HG03571 (cell line): ENCODE data around the gene KANSL1.

Source experiments
- ATAC-seq: cut with Tn5 transposase; IDR thresholded peaks from one replicate; pipeline ENCODE4 v1.9.1; 2021; ENCODE audit not compliant: unreplicated experiment

KANSL1 gene

DNA sequence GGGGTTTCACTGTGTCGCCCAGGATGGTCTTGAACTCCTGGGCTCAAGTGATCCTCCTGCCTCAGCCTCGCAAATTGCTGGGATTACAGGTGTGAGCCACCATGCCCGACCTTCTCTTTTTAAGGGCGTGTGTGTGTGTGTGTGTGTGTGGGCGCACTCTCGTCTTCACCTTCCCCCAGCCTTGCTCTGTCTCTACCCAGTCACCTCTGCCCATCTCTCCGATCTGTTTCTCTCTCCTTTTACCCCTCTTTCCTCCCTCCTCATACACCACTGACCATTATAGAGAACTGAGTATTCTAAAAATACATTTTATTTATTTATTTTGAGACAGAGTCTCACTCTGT lies 190.3 kb downstream of the KANSL1 start:
- ATAC-seq: no peak

DNA sequence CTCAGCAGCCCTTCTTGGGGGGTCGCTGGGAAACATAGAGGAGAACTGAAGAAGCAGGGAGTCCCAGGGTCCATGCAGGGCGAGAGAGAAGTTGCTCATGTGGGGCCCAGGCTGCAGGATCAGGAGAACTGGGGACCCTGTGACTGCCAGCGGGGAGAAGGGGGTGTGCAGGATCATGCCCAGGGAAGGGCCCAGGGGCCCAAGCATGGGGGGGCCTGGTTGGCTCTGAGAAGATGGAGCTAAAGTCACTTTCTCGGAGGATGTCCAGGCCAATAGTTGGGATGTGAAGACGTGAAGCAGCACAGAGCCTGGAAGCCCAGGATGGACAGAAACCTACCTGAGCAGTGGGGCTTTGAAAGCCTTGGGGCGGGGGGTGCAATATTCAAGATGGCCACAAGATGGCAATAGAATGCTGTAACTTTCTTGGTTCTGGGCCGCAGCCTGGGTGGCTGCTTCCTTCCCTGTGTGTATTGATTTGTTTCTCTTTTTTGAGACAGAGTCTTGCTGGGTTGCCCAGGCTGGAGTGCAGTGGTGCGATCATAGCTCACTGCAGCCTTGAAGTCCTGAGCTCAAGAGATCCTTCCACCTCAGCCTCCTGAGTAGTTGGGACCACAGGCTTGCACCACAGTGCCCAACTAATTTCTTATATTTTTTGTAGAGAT lies 190.8 kb downstream of the KANSL1 start:
- ATAC-seq: no peak

DNA sequence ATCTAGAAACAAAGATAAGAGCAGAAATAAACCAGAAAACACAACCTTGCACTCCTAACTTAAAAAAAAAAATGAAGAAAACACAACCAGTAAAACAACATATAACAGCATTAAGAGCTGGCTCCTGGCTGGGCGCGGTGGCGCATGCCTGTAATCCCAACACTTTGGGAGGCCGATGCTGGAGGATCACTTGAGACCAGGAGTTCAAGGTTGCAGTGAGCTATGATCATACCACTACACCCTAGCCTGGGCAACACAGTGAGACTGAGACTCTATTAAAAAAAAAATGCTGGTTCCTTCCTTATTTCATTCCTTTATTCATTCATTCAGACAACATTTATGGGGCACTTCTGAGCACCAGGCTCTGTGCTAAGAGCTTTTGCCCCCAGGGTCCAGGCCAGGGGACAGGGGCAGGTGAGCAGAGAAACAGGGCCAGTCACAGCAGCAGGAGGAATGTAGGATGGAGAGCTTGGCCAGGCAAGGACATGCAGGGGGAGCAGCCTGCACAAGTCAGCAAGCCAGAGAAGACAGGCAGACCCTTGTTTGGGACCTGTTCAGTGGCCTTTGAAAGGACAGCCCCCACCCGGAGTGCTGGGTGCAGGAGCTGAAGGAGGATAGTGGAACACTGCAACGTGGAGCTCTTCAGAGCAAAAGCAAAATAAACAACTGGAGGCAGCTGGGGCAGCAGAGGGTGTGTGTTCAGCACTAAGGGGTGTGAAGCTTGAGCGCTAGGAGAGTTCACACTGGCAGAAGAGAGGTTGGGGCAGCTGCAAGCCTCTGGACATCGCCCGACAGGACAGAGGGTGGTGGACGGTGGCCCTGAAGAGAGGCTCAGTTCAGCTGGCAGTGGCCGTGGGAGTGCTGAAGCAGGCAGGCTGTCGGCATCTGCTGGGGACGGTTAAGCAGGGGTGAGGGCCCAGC lies 191.6 kb downstream of the KANSL1 start:
- no peak for ATAC-seq

DNA sequence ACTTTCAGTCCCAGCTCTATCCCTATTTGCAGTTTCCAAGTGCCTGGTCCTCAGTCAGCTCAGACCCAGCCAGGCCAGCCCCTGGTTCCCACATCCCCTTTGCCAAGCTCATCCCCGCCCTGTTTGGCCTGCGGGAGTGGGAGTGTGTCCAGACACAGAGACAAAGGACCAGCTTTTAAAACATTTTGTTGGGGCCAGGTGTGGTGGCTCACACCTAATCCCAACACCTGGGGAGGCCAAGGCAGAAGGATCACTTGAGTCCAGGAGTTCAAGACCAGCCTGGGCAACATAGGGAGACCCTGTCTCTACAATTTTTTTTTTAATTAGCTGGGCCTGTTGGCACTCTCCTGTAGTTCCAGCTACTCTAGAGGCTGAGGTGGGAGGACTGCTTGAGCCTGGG lies 192.5 kb downstream of the KANSL1 start:
- ATAC-seq: no peak

DNA sequence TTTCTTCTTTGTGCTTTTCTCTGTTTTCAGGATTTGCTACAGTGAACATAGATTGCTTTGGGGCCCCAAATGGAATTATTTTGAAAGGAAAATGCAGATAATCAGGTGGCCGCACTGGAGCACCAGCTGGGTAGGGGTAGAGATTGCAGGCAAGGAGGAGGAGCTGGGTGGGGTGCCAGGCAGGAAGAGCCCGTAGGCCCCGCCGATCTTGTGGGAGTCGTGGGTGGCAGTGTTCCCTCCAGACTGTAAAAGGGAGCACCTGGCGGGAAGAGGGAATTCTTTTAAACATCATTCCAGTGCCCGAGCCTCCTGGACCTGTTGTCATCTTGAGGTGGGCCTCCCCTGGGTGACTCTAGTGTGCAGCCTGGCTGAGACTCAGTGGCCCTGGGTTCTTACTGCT lies 192.9 kb downstream of the KANSL1 start:
- ATAC-seq: no peak

DNA sequence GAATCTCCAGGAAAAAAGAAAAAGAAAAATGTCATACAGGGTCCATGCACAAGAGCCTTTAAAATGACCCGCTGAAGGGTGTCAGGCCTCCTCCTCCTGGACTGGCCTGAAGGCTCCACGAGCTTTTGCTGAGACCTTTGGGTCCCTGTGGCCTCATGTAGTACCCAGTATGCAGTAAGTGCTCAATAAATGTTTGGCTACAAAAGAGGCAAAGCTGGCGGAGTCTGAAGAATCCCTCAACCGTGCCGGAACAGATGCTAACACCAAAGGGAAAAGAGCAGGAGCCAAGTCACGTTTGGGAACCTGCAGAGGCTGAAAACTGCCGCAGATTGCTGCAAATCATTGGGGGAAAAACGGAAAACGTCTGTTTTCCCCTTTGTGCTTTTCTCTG lies 193.3 kb downstream of the KANSL1 start:
- ATAC-seq: no peak

DNA sequence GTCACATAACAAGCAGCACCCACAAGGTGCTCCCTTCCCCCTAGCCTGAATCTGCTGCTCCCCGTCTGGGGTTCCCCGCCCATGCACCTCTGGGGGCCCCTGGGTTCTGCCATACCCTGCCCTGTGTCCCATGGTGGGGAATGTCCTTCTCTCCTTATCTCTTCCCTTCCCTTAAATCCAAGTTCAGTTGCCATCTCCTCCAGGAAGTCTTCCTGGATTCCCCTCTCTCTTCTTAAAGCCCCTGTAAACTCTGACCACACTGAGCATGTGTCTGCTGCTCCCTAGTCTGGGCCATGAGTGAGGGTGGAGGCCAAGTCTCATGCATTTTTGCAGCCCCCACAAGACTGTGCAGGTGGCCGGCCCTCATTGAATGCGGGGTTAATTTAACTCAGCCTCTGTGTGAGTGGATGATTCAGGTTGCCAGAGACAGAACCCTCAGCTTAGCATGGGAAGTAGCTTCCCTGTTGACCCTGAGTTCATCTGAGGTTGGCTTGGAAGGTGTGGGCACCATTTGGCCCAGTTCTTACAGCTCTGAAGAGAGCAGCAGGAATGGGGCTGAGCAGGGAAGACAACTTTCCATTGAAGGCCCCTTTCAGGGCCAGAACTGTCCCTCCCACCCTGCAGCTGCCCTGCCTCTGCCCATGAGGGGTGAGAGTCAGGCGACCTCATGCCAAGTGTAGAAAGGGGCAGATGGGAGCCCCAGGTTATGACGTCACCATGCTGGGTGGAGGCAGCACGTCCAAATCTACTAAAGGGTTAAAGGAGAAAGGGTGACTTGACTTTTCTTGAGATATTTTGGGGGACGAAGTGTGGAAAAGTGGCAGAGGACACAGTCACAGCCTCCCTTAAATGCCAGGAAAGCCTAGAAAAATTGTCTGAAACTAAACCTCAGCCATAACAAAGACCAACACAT lies 194.0 kb downstream of the KANSL1 start, which contains the start of gene STH:
Gene STH (plus strand): TSS at position 264 of the 913 bp plus-strand sequence. CDS start 30 bp downstream, at position 294.
- ATAC-seq: no peak

DNA sequence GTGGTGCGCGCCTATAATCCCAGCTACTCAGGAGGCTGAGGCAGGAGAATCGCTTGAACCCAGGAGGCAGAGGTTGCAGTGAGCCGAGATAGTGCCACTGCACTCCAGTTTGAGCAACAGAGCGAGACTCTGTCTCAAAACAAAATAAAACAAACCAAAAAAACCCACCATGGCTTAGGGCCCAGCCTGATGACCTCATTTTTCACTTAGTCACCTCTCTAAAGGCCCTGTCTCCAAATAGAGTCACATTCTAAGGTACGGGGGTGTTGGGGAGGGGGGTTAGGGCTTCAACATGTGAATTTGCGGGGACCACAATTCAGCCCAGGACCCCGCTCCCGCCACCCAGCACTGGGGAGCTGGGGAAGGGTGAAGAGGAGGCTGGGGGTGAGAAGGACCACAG lies 195.6 kb downstream of the KANSL1 start:
- no peak for ATAC-seq

DNA sequence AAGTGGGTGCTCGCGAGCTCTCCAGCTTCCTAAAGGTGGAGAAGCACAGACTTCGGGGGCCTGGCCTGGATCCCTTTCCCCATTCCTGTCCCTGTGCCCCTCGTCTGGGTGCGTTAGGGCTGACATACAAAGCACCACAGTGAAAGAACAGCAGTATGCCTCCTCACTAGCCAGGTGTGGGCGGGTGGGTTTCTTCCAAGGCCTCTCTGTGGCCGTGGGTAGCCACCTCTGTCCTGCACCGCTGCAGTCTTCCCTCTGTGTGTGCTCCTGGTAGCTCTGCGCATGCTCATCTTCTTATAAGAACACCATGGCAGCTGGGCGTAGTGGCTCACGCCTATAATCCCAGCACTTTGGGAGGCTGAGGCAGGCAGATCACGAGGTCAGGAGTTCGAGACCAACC lies 196.1 kb downstream of the KANSL1 start:
- ATAC-seq: no peak

DNA sequence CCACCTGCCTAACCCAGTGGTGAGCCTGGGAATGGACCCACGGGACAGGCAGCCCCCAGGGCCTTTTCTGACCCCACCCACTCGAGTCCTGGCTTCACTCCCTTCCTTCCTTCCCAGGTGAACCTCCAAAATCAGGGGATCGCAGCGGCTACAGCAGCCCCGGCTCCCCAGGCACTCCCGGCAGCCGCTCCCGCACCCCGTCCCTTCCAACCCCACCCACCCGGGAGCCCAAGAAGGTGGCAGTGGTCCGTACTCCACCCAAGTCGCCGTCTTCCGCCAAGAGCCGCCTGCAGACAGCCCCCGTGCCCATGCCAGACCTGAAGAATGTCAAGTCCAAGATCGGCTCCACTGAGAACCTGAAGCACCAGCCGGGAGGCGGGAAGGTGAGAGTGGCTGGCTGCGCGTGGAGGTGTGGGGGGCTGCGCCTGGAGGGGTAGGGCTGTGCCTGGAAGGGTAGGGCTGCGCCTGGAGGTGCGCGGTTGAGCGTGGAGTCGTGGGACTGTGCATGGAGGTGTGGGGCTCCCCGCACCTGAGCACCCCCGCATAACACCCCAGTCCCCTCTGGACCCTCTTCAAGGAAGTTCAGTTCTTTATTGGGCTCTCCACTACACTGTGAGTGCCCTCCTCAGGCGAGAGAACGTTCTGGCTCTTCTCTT lies 196.8 kb downstream of the KANSL1 start:
- no peak for ATAC-seq

DNA sequence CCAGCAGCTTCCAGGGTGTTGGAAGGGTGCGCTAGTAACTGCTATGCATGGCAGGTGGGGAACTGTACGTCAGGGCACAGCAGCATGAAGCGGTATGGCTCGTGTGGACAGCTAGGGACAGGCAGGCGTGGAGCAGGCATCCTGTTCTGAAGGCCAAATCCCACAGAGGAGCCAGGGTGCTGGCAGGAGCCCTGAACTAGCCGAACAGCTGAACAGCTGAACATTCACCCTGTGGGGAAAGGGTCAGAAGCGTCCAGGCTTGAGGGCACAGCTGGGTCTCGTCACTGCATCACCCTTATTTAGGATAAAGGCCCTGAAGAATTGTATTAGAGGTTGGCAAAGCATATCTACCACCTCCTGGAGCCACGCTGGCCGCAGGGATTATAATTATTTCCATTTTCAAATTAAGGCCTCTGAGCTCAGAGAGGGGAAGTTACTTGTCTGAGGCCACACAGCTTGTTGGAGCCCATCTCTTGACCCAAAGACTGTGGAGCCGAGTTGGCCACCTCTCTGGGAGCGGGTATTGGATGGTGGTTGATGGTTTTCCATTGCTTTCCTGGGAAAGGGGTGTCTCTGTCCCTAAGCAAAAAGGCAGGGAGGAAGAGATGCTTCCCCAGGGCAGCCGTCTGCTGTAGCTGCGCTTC lies 197.5 kb downstream of the KANSL1 start:
- ATAC-seq: no peak

DNA sequence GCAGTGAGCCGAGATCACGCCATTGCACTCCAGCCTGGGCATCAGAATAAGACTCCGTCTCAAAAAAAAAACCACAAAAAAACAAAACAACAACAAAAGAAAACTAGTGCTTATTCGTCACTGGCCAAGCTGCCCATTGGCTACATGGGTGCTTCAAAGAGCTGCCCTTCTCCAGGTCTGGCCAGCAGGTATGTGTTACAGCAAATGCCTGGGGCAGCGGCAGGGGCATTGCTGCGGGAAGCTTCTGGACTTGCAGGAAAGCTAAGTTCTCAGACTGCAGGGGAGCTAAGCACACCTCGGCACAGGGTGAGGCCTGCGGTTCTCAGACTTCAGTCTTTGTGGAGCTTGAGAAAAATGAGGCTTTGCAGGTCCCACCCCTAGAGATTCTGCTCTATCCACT lies 198.2 kb downstream of the KANSL1 start:
- ATAC-seq: no peak

DNA sequence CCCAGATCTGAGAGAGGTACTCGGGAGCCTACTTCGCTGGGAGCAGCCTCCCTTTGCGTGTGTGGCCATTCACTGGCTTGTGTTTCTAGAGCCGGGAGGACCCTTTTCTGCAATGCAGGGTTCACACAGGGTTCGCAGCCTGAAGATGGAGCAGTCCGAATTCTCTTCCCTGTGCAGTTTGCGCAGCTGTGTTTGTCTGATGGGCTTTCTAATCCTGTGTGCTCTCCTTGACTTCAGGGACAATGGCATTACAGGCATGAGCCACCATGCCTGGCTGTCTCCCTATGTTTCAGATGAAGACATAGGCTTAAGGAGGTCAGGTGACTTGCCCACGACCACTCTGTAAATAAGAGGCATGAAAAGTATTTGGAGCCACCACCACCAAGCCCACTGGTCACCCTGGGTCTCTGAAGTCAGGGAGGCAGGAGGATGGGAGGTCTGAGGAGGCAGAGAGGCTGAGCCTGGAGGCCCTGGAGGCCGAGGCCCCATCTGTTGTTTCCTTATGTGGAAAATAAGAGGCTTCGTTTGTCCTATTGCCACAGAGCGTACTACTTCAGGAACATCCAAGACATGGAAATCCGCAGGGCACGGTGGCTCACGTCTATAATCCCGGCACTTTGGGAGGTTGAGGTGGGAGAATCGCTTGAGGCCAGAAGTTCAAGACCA lies 199.1 kb downstream of the KANSL1 start:
- ATAC-seq: no peak

DNA sequence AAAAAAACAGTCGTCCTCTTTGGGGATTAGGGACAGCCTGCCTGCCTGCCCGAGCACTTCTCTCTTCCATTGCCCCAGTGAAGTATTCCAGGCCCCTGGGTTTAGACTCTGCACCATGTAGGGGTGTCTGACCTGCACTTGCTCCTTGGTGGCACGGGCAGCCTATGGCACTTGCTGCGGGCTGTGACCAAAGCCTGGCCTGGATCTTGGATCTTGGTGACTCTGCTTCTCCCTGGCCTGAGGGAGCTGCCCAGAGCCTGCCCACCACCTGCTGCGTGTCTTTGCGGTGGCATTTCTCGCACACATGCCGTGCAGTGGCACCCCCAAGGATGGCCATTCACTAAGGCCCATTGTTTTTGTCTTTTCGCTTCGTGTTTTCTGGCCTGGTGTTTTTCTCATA lies 200.3 kb downstream of the KANSL1 start:
- ATAC-seq: no peak

DNA sequence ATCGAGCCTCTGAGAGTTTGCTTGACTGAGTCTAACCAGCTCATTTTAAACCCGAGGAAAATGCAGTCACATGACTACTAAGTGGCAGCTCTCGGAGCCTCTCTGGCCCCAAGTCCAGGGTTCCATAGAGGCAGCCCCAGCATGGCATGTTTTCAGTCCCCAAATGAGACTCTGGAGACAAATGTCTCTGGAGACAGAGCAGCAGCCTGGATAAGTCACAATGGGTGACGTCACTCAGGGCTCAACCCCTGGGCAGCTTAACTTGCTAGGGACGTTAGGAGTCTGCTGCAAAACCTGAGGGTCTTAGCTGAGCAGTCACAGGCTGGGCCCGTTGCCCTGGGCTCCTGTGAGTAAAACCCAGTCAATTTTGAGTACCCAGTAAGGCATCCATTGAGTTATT lies 201.1 kb downstream of the KANSL1 start:
- ATAC-seq: no peak

DNA sequence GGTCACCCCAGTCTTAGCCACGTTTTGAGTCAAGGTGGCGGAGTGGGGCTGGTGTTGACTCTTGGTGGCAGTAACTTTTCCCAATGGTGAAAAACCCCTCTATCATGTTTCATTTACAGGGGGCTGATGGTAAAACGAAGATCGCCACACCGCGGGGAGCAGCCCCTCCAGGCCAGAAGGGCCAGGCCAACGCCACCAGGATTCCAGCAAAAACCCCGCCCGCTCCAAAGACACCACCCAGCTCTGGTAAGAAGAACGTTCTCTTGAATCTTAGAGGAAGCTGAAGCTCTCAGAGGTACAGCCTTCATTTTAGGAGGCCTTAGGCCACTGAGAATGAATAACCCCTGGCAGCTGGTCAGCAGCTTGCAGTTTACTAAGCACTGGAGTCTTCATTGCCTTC lies 201.9 kb downstream of the KANSL1 start:
- ATAC-seq: no peak

DNA sequence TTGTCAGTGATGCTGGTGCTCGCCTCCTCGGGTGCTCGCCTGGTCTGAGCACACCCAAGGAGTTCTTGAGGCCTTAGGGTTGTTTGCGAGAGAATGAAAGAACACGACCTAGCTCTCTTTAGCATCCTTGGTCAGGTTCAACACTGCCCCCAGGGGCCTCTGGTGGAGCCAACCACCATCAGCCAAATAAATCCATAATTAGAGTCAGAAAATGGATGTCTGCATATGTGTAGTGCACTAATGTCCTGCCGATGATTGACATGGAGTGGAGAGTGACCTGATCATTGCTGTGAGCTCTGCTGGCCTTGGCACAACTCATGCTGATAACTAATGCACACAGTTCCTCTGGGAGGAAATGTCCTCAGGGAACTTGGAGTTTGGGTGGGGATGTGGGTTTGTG lies 202.3 kb downstream of the KANSL1 start:
- no peak for ATAC-seq

DNA sequence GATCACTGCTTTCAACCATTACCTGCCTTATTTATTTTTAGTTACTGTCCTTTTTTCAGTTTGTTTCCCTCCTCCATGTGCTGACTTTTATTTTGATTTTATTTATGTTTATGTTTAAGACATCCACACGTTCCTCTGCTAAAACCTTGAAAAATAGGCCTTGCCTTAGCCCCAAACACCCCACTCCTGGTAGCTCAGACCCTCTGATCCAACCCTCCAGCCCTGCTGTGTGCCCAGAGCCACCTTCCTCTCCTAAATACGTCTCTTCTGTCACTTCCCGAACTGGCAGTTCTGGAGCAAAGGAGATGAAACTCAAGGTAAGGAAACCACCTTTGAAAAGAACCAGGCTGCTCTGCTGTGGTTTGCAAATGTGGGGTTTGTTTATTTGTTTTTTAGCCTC lies 203.5 kb downstream of the KANSL1 start:
- ATAC-seq: no peak

DNA sequence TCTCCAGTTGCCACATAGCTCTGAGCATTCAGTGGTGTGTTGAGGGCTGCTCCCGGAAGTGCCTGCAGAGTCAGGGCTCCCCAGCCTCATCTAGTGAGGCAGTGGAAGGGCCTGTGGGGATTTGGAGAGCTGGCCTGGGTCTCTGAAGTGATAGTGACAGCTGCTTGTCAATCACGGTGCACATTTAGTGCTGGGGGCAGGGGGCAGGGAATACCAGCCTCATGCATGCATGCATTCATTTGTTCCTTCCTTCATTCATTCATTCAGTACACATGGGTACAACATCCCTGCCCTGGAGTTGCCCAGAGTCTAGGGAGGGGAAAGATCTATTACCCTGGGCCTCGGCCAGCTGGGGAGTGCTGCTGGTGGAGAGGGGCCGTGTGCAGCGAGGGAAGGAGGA lies 205.5 kb downstream of the KANSL1 start:
- no peak for ATAC-seq

DNA sequence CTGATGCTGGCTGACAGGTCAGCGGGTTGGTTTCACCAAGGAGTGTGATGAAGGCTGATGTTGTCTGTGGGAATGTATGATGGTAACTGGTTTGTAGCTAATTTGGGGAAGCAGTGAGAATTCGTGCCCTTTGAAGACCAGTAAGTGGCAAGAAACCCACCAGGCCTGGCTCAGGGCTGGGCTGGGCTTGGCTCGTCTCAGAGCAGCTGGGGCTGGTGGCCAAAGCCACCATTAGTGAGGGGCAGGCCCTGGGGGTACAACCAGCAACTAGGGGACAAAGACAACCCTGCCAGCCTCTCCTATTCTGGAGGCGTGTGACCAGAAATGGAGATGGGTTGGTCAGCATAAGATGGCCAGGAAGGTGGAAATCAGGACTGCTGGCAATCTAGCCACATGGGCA lies 207.2 kb downstream of the KANSL1 start:
- ATAC-seq: no peak
